AG04449 (cell line): ENCODE results near the gene CYP4V2.

Experiments used
- CTCF ChIA-PET: fragments of 350-600 bp; formaldehyde crosslinking; extraction: SDS; loops from one replicate; lab custom pipeline; 2021; ENCODE audit warnings: antibody characterized with exemption; lab: Yijun Ruan, JAX
- POLR2A ChIA-PET: fragments of 400-600, 350-600 bp; formaldehyde crosslinking; extraction: SDS; loops from one replicate; lab custom pipeline; 2020; ENCODE audit warnings: antibody characterized with exemption, inconsistent platforms; lab: Yijun Ruan, JAX
- DNase-seq: peaks from one replicate; pipeline ENCODE4 v3.0.0-alpha.2; 2010; ENCODE audit warnings: low read depth, low spot score
- H3K4me3 ChIP-seq: 2 replicates; pipeline ENCODE4 v1.5.1; 2011; ENCODE audit warnings: low read depth, mild to moderate bottlenecking, control low read depth, low read length
- CTCF ChIP-seq: IDR thresholded peaks from one replicate; pipeline ENCODE4 v1.5.1; 2011; ENCODE audit warnings: mild to moderate bottlenecking, moderate library complexity, low read length, control low read depth, inconsistent platforms; ENCODE audit not compliant: insufficient read depth; ENCODE audit errors: missing control alignments

Gene CYP4V2

GRCh38 chr4:186258216-186258811 is 66.9 kb downstream of the CYP4V2 start:
- POLR2A ChIA-PET = no interaction called here
- no peak overlapping the region for H3K4me3 ChIP-seq
- no peak for DNase-seq
- CTCF ChIA-PET = no interaction called here
- no peak for TF ChIP-seq CTCF

- TF ChIP-seq CTCF = no peak
- ChIA-PET CTCF (no interaction called here), POLR2A (no interaction called here)
- no peak for DNase-seq
- H3K4me3 ChIP-seq = no peak overlapping the region
Measured at GRCh38 chr4:186260117-186260503, 68.7 kb downstream of the CYP4V2 start.
